BJ (cell line): ENCODE measurements around the gene C1orf174. TPM values are rescaled to one million over a fixed set of nuclear protein-coding genes. Genes with fewer than 3 reads are reported as not detected.

Source experiments
- CTCF ChIA-PET: fragments of 350-600 bp; formaldehyde crosslinking; extraction: SDS; loops from one replicate; lab custom pipeline; 2021; ENCODE audit warnings: antibody characterized with exemption, inconsistent platforms; lab: Yijun Ruan, JAX
- POLR2A ChIA-PET: fragments of 300-600 bp; sonication (Branson Sonifier 250); formaldehyde crosslinking; extraction: SDS; loops from one replicate; lab custom pipeline; 2021; ENCODE audit warnings: antibody characterized with exemption; lab: Charles Lee
- DNase-seq: peaks from one replicate; pipeline ENCODE4 v3.0.0-alpha.2; 2011; ENCODE audit warnings: low read depth
- H3K27me3 ChIP-seq: 2 replicates; pipeline ENCODE4 v1.6.0; 2011; ENCODE audit warnings: low read length; ENCODE audit not compliant: control insufficient read depth, insufficient read depth
- H3K36me3 ChIP-seq: 2 replicates; pipeline ENCODE4 v1.5.1; 2011; ENCODE audit warnings: low read length; ENCODE audit not compliant: control insufficient read depth, insufficient read depth
- H3K4me3 ChIP-seq: 2 replicates; pipeline ENCODE4 v1.5.1; 2011; ENCODE audit warnings: low read depth, mild to moderate bottlenecking, control low read depth, low read length
- CTCF ChIP-seq: IDR thresholded peaks from 2 replicates; pipeline ENCODE4 v1.5.1; 2011; ENCODE audit warnings: low read depth, mild to moderate bottlenecking, control low read depth, inconsistent platforms, low read length, moderate library complexity; ENCODE audit not compliant: insufficient read depth
- polyA plus RNA-seq: library from polyadenylated mRNA; depleted of rRNA; stranded (reverse); fragments of >200 nt; gene quantifications from 2 replicates; pipeline ENCODE4 v1.2.3, GENCODE V29; 2011

Gene C1orf174
- polyA plus RNA-seq, 1 experiment, result 33.8 TPM

- DNase-seq, result no peak
- no peak for TF ChIP-seq CTCF
- CTCF ChIA-PET, result no interaction called here
- no peaks in the 10 kb centered on the region for H3K36me3 ChIP-seq
- no peaks in the 10 kb centered on the region for H3K27me3 ChIP-seq
- H3K4me3 ChIP-seq, result no peak overlapping the region
- POLR2A ChIA-PET, result no interaction called here
Observed at GRCh38 chr1:3940081-3940753, 40.1 kb upstream of the C1orf174 start.

GRCh38 chr1:3939242-3940080 is 39.4 kb upstream of the C1orf174 start:
- no peaks in the 10 kb centered on the region for H3K36me3 ChIP-seq
- POLR2A ChIA-PET, result no interaction called here
- no peak overlapping the region for H3K4me3 ChIP-seq
- no peaks in the 10 kb centered on the region for H3K27me3 ChIP-seq
- CTCF ChIA-PET, result no interaction called here
- TF ChIP-seq CTCF, result no peak
- no peak for DNase-seq

GRCh38 chr1:3932156-3932919 is 32.3 kb upstream of the C1orf174 start:
- CTCF ChIA-PET, result no interaction called here
- no peak overlapping the region for H3K4me3 ChIP-seq
- TF ChIP-seq CTCF, result no peak
- H3K27me3 ChIP-seq, result no peaks in the 10 kb centered on the region
- no peaks in the 10 kb centered on the region for H3K36me3 ChIP-seq
- POLR2A ChIA-PET, result no interaction called here
- DNase-seq, result no peak

GRCh38 chr1:3931007-3931912 is 31.2 kb upstream of the C1orf174 start:
- DNase-seq, result no peak
- no peak overlapping the region for H3K4me3 ChIP-seq
- TF ChIP-seq CTCF, result no peak
- ChIA-PET CTCF (no interaction called here), POLR2A (no interaction called here)
- no peaks in the 10 kb centered on the region for H3K36me3 ChIP-seq
- H3K27me3 ChIP-seq, result no peaks in the 10 kb centered on the region
